HG02943 (cell line): ENCODE measurements around the gene MED16.
"Not testable (repeated sequence)": the region's sequence is repeated elsewhere in the genome, so short reads cannot be mapped to it uniquely, and the experiment has no call there.

Experiments
- ATAC-seq: cut with Tn5 transposase; IDR thresholded peaks from one replicate; pipeline ENCODE4 v1.9.1; 2021; ENCODE audit warnings: mild to moderate bottlenecking, low read depth, moderate library complexity; ENCODE audit not compliant: unreplicated experiment

The MED16 gene

GRCh38 chr19:858868-859843 lies 33.8 kb downstream of the MED16 start, which contains the start of gene CFD:
CFD (plus strand) TSS chr19:859664; CDS start chr19:859690, 26 bp downstream.
- ATAC-seq = no peak

GRCh38 chr19:858284-858683 lies 34.7 kb downstream of the MED16 start:
- no peak for ATAC-seq

DNA sequence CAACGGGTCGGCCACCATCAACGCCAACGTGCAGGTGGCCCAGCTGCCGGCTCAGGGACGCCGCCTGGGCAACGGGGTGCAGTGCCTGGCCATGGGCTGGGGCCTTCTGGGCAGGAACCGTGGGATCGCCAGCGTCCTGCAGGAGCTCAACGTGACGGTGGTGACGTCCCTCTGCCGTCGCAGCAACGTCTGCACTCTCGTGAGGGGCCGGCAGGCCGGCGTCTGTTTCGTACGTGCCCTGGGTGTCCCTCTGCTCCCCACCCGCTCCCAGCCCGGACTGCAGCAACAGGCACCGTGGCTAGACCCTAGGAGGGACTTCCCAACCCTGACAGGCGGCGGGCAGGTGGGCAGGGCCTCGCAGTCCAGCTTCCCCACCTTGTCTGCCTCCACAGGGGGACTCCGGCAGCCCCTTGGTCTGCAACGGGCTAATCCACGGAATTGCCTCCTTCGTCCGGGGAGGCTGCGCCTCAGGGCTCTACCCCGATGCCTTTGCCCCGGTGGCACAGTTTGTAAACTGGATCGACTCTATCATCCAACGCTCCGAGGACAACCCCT lies 37.3 kb downstream of the MED16 start:
- no peak for ATAC-seq

GRCh38 chr19:855142-855541 lies 37.8 kb downstream of the MED16 start:
- ATAC-seq = no peak

DNA sequence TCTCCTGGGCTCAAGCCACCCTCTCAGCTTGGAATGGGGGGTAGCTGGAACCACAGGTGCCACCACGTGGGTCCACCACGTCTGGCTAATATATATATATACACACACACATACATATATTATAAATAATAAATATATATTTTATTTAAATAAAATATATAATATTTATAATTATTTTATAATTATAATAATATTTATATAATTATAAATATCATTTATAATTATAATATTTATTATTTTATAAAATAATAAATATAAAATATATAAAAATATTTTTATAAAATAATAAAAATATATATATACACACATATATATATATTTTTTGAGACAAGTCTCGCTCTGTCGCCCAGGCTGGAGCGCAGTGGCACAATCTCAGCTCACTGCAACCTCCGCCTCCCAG lies 38.4 kb downstream of the MED16 start:
- no peak for ATAC-seq

DNA sequence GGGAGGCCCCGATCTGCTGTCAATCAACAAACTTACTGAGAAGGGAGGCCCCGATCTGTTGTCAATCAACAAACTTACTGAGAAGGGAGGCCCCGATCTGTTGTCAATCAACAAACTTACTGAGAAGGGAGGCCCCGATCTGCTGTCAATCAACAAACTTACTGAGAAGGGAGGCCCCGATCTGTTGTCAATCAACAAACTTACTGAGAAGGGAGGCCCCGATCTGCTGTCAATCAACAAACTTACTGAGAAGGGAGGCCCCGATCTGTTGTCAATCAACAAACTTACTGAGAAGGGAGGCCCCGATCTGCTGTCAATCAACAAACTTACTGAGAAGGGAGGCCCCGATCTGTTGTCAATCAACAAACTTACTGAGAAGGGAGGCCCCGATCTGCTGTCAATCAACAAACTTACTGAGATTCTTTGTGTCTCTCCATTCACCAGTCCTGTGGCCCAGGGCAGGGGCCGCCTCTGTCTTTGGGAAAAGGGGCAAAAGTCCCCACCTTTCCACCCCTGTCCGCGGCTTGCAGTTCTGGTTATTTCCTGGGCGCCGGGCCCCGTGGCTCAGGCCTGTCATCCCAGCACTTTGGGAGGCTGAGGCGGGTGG lies 39.3 kb downstream of the MED16 start:
- not testable (repeated sequence) for ATAC-seq

DNA sequence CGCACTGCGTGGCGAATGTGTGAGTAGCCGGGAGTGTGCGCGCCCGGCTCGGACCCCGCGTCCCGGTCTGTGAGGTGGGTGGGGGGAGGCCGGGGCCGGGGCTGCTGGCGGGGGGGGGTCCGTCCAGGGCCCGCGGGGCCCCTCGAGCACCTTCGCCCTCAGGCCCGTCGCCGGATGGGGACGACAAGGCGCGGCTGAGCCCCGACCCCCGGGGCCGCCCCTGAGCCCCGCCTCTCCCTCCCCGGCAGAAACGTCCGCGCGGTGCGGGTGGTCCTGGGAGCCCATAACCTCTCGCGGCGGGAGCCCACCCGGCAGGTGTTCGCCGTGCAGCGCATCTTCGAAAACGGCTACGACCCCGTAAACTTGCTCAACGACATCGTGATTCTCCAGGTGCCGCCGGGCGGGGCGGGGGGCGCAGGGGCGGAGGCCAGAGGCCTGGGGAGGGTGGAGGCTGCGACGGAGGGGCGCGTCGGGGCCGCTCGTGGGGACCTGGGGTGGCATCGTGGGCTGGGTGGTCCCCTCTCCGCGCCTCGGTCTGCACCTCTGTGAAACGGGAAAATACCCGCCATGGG lies 39.9 kb downstream of the MED16 start:
- ATAC-seq = no peak

GRCh38 chr19:852136-853013 lies 40.6 kb downstream of the MED16 start, which contains the start of gene ELANE:
ELANE (plus strand) TSS chr19:852303; CDS start chr19:852329, 26 bp downstream.
- no peak for ATAC-seq

DNA sequence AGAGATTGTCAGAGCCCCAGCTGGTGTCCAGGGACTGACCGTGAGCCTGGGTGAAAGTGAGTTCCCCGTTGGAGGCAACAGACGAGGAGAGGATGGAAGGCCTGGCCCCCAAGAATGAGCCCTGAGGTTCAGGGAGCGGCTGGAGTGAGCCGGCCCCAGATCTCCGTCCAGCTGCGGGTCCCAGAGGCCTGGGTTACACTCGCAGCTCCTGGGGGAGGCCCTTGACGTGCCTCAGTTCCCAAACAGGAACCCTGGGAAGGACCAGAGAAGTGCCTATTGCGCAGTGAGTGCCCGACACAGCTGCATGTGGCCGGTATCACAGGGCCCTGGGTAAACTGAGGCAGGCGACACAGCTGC lies 42.0 kb downstream of the MED16 start:
- ATAC-seq = no peak

GRCh38 chr19:850221-850978 lies 42.6 kb downstream of the MED16 start:
- ATAC-seq = no peak

DNA sequence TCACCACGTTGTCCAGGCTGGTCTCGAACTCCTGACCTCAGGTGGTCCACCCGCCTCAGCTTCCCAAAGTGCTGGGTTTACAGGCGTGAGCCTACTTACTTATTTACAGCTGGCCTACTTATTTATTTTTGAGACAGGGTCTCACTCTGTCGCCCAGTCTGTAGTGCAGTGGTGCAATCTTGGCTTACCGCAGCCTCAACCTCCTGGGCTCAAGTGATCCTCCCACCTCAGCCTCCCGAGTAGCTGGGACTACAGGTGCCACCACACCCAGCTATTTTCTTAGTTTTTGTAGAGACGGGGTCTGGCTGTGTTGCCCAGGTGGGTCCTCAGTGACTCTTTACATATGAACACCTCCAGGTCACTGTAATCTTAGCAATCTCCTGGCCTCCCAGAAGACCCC lies 43.8 kb downstream of the MED16 start:
- ATAC-seq = not testable (repeated sequence)

DNA sequence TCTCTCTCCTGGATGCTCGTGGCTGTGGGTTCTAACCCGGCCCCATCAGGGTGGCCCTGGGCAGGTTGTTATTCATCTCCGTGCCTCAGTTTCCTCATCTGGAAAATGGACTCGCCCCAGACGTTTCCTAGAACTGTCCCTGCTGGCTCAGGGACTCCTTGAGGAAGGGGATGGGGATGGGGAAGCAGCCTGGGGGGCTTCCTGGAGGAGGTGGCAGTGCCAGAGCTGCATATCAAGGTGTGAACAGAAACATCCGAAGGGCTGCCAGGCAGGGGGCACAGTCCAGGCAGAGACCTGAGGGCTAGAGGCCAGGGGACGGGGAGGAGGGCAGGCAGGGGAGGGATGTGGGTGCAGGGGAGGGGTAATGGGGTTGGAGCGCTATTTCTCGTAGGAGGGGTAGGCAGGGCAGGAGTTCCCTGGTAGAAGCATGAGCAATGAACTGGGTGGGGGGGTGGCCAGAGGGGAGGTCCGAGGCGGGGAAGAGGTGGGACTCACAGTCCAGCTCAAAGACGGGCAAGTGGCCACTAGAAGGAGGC lies 44.5 kb downstream of the MED16 start:
- no peak for ATAC-seq

GRCh38 chr19:845707-846521 lies 47.1 kb downstream of the MED16 start:
- no peak for ATAC-seq

DNA sequence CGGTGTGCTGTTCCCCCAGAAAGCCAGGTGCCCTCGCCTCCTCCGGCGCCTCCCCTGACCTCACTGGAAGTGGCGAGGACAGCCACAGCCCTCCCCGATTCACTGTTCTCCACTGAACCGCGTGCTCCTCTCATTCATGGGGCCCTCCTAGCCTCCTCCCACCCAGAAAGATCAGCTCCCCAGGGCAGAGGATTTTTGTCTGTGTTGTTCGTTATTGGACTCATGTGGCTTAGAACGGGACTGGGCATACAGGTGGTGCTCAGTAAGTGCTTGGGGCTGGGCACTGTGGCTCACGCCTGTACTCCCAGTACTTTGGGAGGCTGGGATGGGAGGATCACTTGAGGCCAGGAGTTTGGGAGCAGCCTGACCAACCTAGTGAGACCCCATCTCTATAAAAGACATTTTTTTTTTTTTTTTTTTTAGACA lies 48.4 kb downstream of the MED16 start:
- ATAC-seq = no peak

DNA sequence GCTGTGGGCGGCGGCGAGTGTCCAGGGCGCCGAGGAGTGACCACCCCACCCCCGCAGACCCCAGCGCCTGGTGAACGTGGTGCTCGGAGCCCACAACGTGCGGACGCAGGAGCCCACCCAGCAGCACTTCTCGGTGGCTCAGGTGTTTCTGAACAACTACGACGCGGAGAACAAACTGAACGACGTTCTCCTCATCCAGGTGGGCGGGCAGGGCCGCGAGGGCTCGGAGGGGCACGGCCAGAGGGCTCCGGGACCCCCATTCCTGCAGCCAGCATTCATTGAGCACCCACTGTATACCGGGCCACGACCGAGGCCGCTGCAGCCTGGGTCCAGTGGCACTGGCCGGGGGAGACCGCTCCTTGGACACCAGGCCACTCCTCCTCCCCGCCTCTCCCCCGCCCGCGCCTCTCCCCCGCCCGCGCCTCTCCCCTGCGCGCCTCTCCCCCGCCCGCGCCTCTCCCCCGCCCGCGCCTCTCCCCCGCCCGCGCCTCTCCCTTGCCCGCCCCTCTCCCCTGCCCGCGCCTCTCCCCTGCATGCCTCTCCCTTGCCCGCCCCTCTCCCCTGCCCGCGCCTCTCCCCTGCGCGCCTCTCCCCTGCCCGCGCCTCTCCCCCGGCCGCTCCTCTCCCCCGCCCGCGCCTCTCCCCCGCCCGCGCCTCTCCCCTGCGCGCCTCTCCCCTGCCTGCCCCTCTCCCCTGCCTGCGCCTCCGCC lies 49.0 kb downstream of the MED16 start:
- ATAC-seq = no peak

- ATAC-seq = no peak
Observed at GRCh38 chr19:843180-843835, 49.7 kb downstream of the MED16 start.

DNA sequence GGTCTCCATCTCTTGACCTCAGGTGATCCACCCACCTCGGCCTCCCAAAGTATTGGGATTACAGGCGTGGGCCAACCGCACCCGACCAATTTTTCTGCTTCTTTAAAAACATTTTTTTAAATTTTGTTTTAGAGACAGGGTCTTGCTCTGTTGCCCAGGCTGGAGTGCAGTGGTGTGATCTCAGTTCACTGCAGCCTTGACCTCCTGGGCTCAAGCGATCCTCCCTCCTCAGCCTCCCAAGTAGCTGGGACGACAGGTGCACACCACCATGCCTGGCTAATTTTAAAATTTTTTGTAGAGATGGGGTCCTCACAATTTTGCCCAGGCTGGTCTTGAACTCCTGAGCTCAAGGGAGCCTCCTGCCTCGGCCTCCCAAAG lies 50.2 kb downstream of the MED16 start:
- not testable (repeated sequence) for ATAC-seq
